MM.1S (cell line): Measurements from ENCODE around the gene AGBL1.

ENCODE experiments used
- DNase-seq: peaks from one replicate; pipeline ENCODE4 v3.0.0-alpha.2; 2015
- H2AFZ ChIP-seq: fragments of 300-600 bp; sonication (generic); 2 replicates; pipeline ENCODE4 v1.6.0; 2016; ENCODE audit warnings: antibody characterized with exemption, low read length
- H3F3A ChIP-seq: fragments of 300-600 bp; sonication (generic); 2 replicates; pipeline ENCODE4 v1.6.1; 2016; ENCODE audit warnings: mild to moderate bottlenecking, antibody characterized with exemption, low read length, moderate library complexity, mixed read lengths; ENCODE audit not compliant: insufficient read depth
- H3K27ac ChIP-seq: fragments of 300-600 bp; sonication (generic); 2 replicates; pipeline ENCODE4 v1.5.1; 2016; ENCODE audit warnings: mild to moderate bottlenecking, low read length
- H3K27me3 ChIP-seq: fragments of 300-600 bp; sonication (generic); replicated peaks from 2 replicates; pipeline ENCODE4 v1.6.0; 2016; ENCODE audit warnings: low read length; ENCODE audit not compliant: insufficient read depth
- H3K36me3 ChIP-seq: fragments of 300-600 bp; sonication (generic); replicated peaks from 2 replicates; pipeline ENCODE4 v1.6.1; 2016; ENCODE audit warnings: mild to moderate bottlenecking, low read length, mixed read lengths; ENCODE audit not compliant: insufficient read depth
- H3K4me1 ChIP-seq: fragments of 300-600 bp; sonication (generic); 2 replicates; pipeline ENCODE4 v1.6.1; 2016; ENCODE audit warnings: low read length, mixed read lengths
- H3K4me2 ChIP-seq: fragments of 300-600 bp; sonication (generic); 2 replicates; pipeline ENCODE4 v1.6.0; 2016; ENCODE audit warnings: low read depth, low read length
- H3K4me3 ChIP-seq: fragments of 300-600 bp; sonication (generic); 2 replicates; pipeline ENCODE4 v1.5.1; 2016; ENCODE audit warnings: low read length, mixed read lengths
- H3K79me2 ChIP-seq: fragments of 300-600 bp; sonication (generic); 2 replicates; pipeline ENCODE4 v1.6.1; 2016; ENCODE audit warnings: mixed run types, low read length, mixed read lengths
- H3K9ac ChIP-seq: fragments of 300-600 bp; sonication (generic); 2 replicates; pipeline ENCODE4 v1.6.1; 2016; ENCODE audit warnings: low read length, mixed read lengths
- H3K9me2 ChIP-seq: fragments of 300-600 bp; sonication (generic); replicated peaks from 2 replicates; pipeline ENCODE4 v1.6.1; 2016; ENCODE audit warnings: mild to moderate bottlenecking, low read length, mixed read lengths; ENCODE audit not compliant: insufficient read depth
- H3K9me3 ChIP-seq: fragments of 300-600 bp; sonication (generic); replicated peaks from 2 replicates; pipeline ENCODE4 v1.6.1; 2016; ENCODE audit warnings: mild to moderate bottlenecking, low read length, mixed read lengths; ENCODE audit not compliant: insufficient read depth
- H4K20me1 ChIP-seq: fragments of 300-600 bp; sonication (generic); 2 replicates; pipeline ENCODE4 v1.6.1; 2016; ENCODE audit warnings: mild to moderate bottlenecking, low read length, moderate library complexity, mixed read lengths; ENCODE audit not compliant: insufficient read depth
- CTCF ChIP-seq: fragments of 300-600 bp; sonication (generic); IDR thresholded peaks from 2 replicates; pipeline ENCODE4 v1.5.1; 2016; ENCODE audit warnings: antibody characterized with exemption, low read length, mixed read lengths
- EZH2 ChIP-seq: fragments of 300-600 bp; sonication (generic); optimal IDR thresholded peaks from 2 replicates; pipeline ENCODE3; 2017; ENCODE audit warnings: low read depth, mild to moderate bottlenecking, antibody characterized with exemption, low read length, mixed read lengths
- EZH2phosphoT487 ChIP-seq: fragments of 300-600 bp; sonication (generic); IDR thresholded peaks from 2 replicates; pipeline ENCODE4 v1.6.1; 2018; ENCODE audit warnings: antibody characterized with exemption, low read length

The AGBL1 gene

DNA sequence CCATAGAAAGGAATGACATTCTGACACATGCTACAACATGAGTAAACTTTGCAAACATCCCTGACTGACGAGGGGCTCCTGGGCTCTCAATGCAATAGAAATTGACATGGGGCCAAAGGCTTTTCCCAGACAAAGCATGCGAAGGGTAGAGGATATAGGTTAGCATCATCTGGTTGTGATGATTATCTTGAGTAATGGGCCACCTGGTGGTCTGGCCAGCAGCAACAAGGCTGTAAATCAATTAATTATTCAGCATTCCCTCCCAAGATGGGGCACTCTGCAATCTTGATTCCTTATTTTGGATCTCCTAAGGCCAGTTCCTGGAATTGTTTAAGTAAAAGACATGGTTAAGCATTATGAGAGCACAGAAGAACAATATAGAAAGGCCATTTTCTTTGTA, 99.2 kb downstream of the AGBL1 start:
- no peak overlapping the region for H2AFZ ChIP-seq
- no peak overlapping the region for H3K27ac ChIP-seq
- H3K9me2 ChIP-seq = no peaks in the 10 kb centered on the region
- no peaks in the 10 kb centered on the region for H4K20me1 ChIP-seq
- H3K9me3 ChIP-seq = no peaks in the 10 kb centered on the region
- H3K27me3 ChIP-seq = no peaks in the 10 kb centered on the region
- no peak overlapping the region for H3K4me2 ChIP-seq
- no peaks in the 10 kb centered on the region for H3K36me3 ChIP-seq
- H3F3A ChIP-seq = no peaks in the 10 kb centered on the region
- no peaks in the 10 kb centered on the region for H3K4me1 ChIP-seq
- no peaks in the 10 kb centered on the region for H3K79me2 ChIP-seq
- no peak for TF ChIP-seq EZH2
- no peak for TF ChIP-seq CTCF
- TF ChIP-seq EZH2phosphoT487 = no peak
- no peak for DNase-seq
- H3K4me3 ChIP-seq = no peak overlapping the region
- no peak overlapping the region for H3K9ac ChIP-seq

DNA sequence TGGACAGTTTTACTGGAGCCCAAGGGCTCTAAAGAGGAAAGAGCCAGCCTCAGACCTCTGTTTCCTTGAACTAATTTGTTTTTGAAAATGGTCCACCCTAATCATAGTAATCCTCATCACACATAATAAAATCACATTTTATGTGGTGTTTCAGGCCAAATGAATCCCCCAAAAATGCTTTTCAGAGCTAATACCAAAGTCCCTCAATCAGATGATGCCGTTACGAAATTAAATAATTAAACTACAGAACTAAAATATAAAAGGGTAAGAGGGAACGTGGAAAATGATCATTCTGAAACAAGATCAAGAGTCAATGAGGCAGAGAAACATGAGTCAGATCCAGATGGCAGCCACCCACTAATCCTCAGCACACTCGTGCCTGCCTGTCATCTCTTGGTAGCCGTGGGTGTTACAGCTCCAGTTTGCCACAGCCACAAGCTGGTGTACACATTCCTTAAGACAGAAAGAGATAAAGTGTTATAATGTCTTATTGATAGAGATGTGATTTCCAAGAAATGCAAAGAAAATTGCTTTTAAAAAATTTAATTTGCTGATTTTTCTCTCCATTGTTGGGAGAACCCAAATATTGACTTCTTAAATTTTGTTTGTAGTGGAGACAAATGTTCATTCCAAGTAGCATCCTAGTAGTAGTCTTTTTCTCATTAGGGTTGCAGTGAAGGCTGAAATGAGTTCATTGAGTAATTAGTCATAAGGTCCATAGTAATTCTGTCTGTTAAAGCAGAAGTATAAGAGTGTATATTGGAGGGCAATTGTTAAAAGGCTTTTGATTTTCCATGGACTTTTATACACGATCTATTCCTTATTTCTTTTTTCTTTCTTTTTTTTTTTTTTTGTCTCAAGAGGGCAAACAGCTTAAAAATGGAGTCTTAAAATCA, 104.2 kb downstream of the AGBL1 start:
- DNase-seq = no peak
- H2AFZ ChIP-seq = no peak overlapping the region
- no peak overlapping the region for H3K4me3 ChIP-seq
- H3F3A ChIP-seq = no peaks in the 10 kb centered on the region
- no peak overlapping the region for H3K9ac ChIP-seq
- H3K9me3 ChIP-seq = no peaks in the 10 kb centered on the region
- H3K4me2 ChIP-seq = no peak overlapping the region
- no peaks in the 10 kb centered on the region for H3K36me3 ChIP-seq
- no peaks in the 10 kb centered on the region for H3K79me2 ChIP-seq
- TF ChIP-seq EZH2phosphoT487 (no peak), EZH2 (no peak), CTCF (no peak)
- no peak overlapping the region for H3K27ac ChIP-seq
- H3K4me1 ChIP-seq = no peaks in the 10 kb centered on the region
- H3K9me2 ChIP-seq = no peaks in the 10 kb centered on the region
- H4K20me1 ChIP-seq = no peaks in the 10 kb centered on the region
- H3K27me3 ChIP-seq = no peaks in the 10 kb centered on the region

DNA sequence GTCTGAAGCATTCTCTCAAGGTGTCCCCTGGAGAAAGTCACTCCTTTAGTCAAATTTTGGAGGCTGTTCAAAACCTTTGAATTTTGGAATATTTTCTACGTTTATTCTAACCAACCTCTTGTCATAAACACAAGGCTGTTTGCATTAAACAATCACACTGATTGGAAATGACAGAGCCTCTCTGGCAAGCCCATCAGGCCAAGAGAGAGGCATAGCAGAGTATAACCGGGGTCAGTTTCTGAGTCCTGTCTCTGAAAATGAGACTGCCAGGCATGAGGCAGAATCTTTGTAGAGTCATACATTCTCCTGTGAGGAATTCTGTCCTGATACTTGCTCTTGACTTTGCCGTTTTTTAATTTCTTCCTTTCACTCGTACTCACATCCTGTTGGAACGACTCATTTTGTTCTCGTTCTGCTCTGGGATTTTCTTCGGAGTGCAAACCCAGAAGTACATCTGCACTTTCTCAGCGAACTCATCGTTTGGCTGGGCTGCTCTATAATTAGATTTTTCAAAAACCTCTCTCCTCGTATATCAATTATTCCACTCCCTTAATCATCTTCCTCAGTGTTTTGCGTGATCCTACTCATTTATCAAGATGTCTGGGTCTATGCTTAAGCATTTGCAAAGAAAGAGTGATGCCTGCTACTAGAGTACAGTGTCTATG, 114.2 kb downstream of the AGBL1 start:
- no peaks in the 10 kb centered on the region for H3F3A ChIP-seq
- no peak overlapping the region for H3K4me3 ChIP-seq
- TF ChIP-seq CTCF = no peak
- H3K4me2 ChIP-seq = no peak overlapping the region
- H3K9ac ChIP-seq = no peak overlapping the region
- no peaks in the 10 kb centered on the region for H3K79me2 ChIP-seq
- no peak for DNase-seq
- H3K9me3 ChIP-seq = no peaks in the 10 kb centered on the region
- no peaks in the 10 kb centered on the region for H3K36me3 ChIP-seq
- H4K20me1 ChIP-seq = no peaks in the 10 kb centered on the region
- no peaks in the 10 kb centered on the region for H3K4me1 ChIP-seq
- no peak overlapping the region for H2AFZ ChIP-seq
- no peaks in the 10 kb centered on the region for H3K27me3 ChIP-seq
- H3K27ac ChIP-seq = no peak overlapping the region
- H3K9me2 ChIP-seq = no peaks in the 10 kb centered on the region
